Measurements from ENCODE around the gene BEST4.
"Not testable (repeated sequence)": the region's sequence is repeated elsewhere in the genome, so short reads cannot be mapped to it uniquely, and the experiment has no call there.

The BEST4 gene

DNA sequence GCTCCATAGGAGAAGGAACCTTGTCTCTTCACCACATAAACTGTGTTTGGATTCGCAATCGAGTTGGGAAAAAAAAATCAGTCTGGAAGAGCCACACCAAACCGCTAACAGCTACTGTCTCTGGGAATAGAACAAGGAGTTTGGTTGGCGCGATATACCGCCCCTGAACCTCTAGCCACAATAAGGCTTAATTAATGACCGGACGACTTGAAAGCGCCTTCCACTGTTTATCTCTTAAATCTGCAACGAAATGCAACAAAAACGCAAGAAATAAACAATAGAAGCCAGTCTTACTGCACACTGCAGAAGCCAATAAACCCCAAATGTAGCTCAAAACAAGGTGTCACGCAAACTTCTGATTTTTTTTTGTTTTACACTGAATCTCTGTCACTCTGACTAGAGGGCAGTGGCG is 31.2 kb upstream of the BEST4 start:
- DNase-seq (ENCODE audit: low spot score) = no peak

- DNase-seq (ENCODE audit: low spot score) = no peak
Observed at GRCh38 chr1:44817771-44818495, 30.0 kb upstream of the BEST4 start.

- DNase-seq (ENCODE audit: low spot score) = no peak
Observed at GRCh38 chr1:44817307-44817706, 29.3 kb upstream of the BEST4 start.

- DNase-seq (ENCODE audit: low spot score) = not testable (repeated sequence)
Observed at GRCh38 chr1:44815926-44816325, 28.0 kb upstream of the BEST4 start.

GRCh38 chr1:44812822-44813543 is 25.0 kb upstream of the BEST4 start:
- DNase-seq (ENCODE audit: low spot score) = no peak

GRCh38 chr1:44811234-44811633 is 23.3 kb upstream of the BEST4 start:
- no peak for DNase-seq (ENCODE audit: low spot score)

- DNase-seq (ENCODE audit: low spot score) = not testable (repeated sequence)
Observed at GRCh38 chr1:44810762-44811105, 22.8 kb upstream of the BEST4 start.

GRCh38 chr1:44810101-44810761 is 22.3 kb upstream of the BEST4 start:
- no peak for DNase-seq (ENCODE audit: low spot score)

- DNase-seq (ENCODE audit: low spot score) = peak; percentile 52
Observed at GRCh38 chr1:44808938-44809917, 21.3 kb upstream of the BEST4 start.

DNA sequence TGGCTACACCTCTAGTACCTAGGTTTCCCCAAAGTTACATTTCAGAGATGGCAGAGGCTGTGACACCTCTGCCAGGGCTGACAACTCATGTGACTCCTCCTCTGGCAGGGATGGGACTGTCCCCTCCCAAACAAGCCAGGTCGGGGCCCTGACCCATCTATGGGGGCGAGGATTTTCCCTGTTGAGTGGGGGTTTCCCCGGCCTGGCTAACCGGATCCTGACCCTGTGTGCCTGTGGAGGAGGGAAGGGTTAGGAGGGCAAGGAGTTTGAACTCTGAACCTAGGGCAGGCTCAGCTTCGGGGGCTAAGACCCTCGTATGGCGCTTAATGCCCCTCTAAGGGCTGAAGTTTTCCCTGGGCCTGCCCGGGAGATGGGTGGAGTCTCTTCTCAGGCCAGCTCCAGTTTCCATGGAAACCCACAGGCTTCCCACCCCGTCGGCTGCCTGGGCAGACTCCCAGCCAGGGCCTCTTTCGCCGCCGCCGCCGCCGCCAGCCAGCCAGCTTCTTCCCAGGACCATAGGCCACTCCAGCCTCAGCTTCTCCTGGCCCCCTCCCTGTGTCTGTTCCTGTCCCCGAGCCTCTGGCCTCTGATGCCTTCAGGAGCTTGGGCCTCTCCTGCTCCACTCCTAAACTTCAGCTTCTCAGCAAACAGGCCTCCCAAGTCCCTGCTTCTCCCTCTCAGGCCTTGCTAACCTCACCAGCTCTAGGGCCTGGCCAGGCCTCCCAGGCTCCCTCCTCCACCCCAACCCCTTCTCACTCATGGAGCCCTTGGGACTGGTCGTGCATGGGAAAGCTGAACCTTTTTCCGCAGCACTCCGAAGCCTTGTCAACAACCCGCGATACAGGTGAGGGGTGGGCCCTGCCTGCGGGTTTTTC is 20.3 kb upstream of the BEST4 start, which contains the start of gene BTBD19:
Gene BTBD19, plus strand, starts transcription at position 461 of the 875 bp plus-strand sequence. Its CDS starts 298 bp downstream, at position 759.
- DNase-seq (ENCODE audit: low spot score) = peak; percentile 74

- peak; percentile 95 for DNase-seq (ENCODE audit: low spot score)
Observed at GRCh38 chr1:44807364-44808062, 19.5 kb upstream of the BEST4 start.

DNA sequence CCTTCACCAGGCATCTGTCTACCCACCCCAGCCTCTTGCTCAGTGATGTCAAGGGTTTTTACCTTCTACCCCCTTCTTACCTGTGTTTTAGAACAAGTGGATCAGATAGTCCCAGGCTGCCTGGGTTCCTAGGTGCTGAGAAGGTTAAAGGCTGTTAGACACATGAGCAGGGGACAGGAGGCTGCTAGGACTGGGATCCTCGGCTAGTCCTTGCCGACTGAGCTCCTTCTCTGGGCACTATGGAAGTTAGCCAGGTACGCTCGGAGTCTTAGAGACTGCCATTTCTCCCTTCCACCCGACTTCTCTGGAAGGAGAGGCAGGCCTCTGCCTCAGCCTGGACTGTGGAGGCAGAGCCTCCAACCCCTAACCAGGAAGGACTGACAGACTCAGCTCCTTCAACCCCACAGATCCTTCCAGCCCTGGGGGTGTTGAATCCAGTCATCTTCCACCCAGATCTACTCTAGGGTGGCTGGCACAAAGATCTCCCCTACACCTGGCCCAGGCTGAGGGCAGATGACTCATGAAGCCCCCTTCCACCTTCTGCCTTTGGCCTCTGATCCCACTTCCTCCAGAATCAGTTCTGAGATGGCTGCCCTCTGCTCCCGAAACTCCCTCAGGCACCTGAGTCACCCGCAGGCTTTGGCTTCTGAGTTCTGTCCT is 18.9 kb upstream of the BEST4 start, which contains the start of gene DYNLT4:
Gene DYNLT4, minus strand, starts transcription at position 648 of the 660 bp plus-strand sequence. CDS start 683 bp downstream, outside the sequence.
- no peak for DNase-seq (ENCODE audit: low spot score)

GRCh38 chr1:44806025-44806703 is 18.2 kb upstream of the BEST4 start:
- DNase-seq (ENCODE audit: low spot score) = no peak

DNA sequence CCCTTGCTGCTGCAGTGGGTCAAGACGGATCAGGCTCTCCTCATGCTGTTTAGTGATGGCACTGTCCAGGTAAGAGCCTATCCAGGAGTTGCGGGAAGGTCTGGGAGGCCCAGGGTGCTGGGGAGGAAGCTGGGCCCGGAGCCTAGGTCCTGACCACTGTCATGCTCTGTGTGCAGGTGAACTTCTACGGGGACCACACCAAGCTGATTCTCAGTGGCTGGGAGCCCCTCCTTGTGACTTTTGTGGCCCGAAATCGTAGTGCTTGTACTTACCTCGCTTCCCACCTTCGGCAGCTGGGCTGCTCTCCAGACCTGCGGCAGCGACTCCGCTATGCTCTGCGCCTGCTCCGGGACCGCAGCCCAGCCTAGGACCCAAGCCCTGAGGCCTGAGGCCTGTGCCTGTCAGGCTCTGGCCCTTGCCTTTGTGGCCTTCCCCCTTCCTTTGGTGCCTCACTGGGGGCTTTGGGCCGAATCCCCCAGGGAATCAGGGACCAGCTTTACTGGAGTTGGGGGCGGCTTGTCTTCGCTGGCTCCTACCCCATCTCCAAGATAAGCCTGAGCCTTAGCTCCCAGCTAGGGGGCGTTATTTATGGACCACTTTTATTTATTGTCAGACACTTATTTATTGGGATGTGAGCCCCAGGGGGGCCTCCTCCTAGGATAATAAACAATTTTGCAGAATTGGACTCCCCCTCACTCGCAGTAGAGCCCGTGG is 17.5 kb upstream of the BEST4 start:
- no peak for DNase-seq (ENCODE audit: low spot score)

GRCh38 chr1:44803312-44804095 is 15.5 kb upstream of the BEST4 start:
- DNase-seq (ENCODE audit: low spot score) = no peak

GRCh38 chr1:44803062-44803311 is 15.0 kb upstream of the BEST4 start:
- no peak for DNase-seq (ENCODE audit: low spot score)

DNA sequence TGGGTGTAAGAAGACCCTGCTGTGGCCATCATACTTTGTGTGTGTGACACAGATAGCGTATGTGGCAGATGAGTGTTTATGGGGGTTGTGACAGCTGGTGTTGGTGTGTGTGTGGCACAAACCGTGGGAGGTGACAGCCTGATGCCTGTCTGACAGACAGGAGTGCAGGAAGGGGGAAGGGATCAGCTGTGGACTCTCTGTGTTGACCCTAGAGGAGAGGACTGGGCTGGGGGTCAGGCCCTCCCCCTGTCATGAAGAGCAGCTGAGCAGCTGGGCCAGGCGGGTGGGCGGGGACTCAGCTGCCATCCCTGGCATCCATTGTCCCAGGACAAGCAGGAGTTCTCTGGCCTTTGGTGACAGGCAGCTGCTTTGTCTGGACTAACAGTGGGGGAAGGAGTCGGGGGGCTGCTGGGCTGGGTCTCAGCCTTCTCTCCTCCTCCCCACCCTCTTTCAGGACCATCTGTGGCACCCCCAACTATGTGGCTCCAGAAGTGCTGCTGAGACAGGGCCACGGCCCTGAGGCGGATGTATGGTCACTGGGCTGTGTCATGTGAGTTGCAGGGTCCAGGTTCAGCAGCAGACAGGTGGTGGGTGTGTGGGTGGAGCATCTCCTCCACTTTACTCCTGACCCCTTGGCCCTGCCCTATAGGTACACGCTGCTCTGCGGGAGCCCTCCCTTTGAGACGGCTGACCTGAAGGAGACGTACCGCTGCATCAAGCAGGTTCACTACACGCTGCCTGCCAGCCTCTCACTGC is 14.5 kb upstream of the BEST4 start:
- DNase-seq (ENCODE audit: low spot score) = no peak

All from HuH-7 (cell line).